NCI-H187 (cell line): ENCODE results near the gene MIB2.

Experiments
- DNase-seq, 2 experiments: peaks; one replicate each; lab custom pipeline; 2025; lab: John Stamatoyannopoulos, UW

MIB2 gene

GRCh38 chr1:1598051-1598719, 17.1 kb upstream of the MIB2 start:
- no peak for DNase-seq

GRCh38 chr1:1598720-1599029, 16.6 kb upstream of the MIB2 start:
- DNase-seq, result no peak

- DNase-seq, result no peak
Observed at GRCh38 chr1:1599030-1599934, 16.0 kb upstream of the MIB2 start.

- no peak for DNase-seq
Observed at GRCh38 chr1:1599935-1600860, 15.1 kb upstream of the MIB2 start, which contains the start of gene FNDC10. FNDC10 (minus strand) TSS chr1:1600135; CDS start chr1:1600015, 120 bp downstream.

GRCh38 chr1:1600861-1601563, 14.3 kb upstream of the MIB2 start:
- DNase-seq, result no peak

- DNase-seq, result no peak
Observed at GRCh38 chr1:1601564-1602303, 13.6 kb upstream of the MIB2 start.

- DNase-seq, result no peak
Observed at GRCh38 chr1:1602304-1602967, 12.9 kb upstream of the MIB2 start.

GRCh38 chr1:1602968-1603506, 12.3 kb upstream of the MIB2 start:
- DNase-seq, result no peak

GRCh38 chr1:1603671-1604373, 11.5 kb upstream of the MIB2 start:
- DNase-seq, result no peak

- DNase-seq, result no peak
Observed at GRCh38 chr1:1604374-1605033, 10.8 kb upstream of the MIB2 start.

- no peak for DNase-seq
Observed at GRCh38 chr1:1605034-1605591, 10.2 kb upstream of the MIB2 start.

- DNase-seq, result no peak
Observed at GRCh38 chr1:1605724-1606123, 9.6 kb upstream of the MIB2 start.

- no peak for DNase-seq
Observed at GRCh38 chr1:1606232-1606631, 9.1 kb upstream of the MIB2 start.

- no peak for DNase-seq
Observed at GRCh38 chr1:1609822-1610485, 5.3 kb upstream of the MIB2 start.

- no peak for DNase-seq
Observed at GRCh38 chr1:1610796-1611195, 4.5 kb upstream of the MIB2 start.

- no peak for DNase-seq
Observed at GRCh38 chr1:1612104-1612400, 3.2 kb upstream of the MIB2 start.

- no peak for DNase-seq
Observed at GRCh38 chr1:1613509-1614082, 1.7 kb upstream of the MIB2 start.
